HEK293T (cell line): Measurements from ENCODE around the gene HBE1.

Source experiments
- ARNT ChIP-seq: fragments of 450-650 bp; IDR thresholded peaks from 2 replicates; pipeline ENCODE4 v1.6.1; 2017; ENCODE audit warnings: mild to moderate bottlenecking
- FOXA1 ChIP-seq: fragments of 450-650 bp; IDR thresholded peaks from 2 replicates; pipeline ENCODE4 v1.6.1; 2016; ENCODE audit warnings: mild to moderate bottlenecking
- FOXK2 ChIP-seq: fragments of 450-650 bp; IDR thresholded peaks from 2 replicates; pipeline ENCODE4 v1.6.1; 2016; ENCODE audit warnings: mild to moderate bottlenecking
- FOXM1 ChIP-seq: fragments of 450-650 bp; IDR thresholded peaks from 2 replicates; pipeline ENCODE4 v1.6.1; 2017; ENCODE audit warnings: mild to moderate bottlenecking, borderline replicate concordance
- L3MBTL2 ChIP-seq: fragments of 450-650 bp; conservative IDR thresholded peaks from 2 replicates; pipeline ENCODE4 v1.6.1; 2016; ENCODE audit warnings: mild to moderate bottlenecking
- NFRKB ChIP-seq: fragments of 450-650 bp; IDR thresholded peaks from 2 replicates; pipeline ENCODE4 v1.6.1; 2016; ENCODE audit warnings: mild to moderate bottlenecking, moderate library complexity
- SP1 ChIP-seq: fragments of 450-650 bp; IDR thresholded peaks from 2 replicates; pipeline ENCODE4 v1.6.1; 2017
- SUZ12 ChIP-seq: fragments of 450-650 bp; IDR thresholded peaks from 2 replicates; pipeline ENCODE4 v1.6.1; 2016; ENCODE audit warnings: mild to moderate bottlenecking
- TF ChIP-seq, protein P1 (sequence below): fragments of 450-650 bp; IDR thresholded peaks from 2 replicates; pipeline ENCODE4 v1.6.1; 2016

- no peak for TF ChIP-seq FOXK2
- TF ChIP-seq FOXA1 = no peak
- TF ChIP-seq FOXM1 = no peak
- no peak for TF ChIP-seq NFRKB
- TF ChIP-seq L3MBTL2 = no peak
- TF ChIP-seq, protein P1, sequence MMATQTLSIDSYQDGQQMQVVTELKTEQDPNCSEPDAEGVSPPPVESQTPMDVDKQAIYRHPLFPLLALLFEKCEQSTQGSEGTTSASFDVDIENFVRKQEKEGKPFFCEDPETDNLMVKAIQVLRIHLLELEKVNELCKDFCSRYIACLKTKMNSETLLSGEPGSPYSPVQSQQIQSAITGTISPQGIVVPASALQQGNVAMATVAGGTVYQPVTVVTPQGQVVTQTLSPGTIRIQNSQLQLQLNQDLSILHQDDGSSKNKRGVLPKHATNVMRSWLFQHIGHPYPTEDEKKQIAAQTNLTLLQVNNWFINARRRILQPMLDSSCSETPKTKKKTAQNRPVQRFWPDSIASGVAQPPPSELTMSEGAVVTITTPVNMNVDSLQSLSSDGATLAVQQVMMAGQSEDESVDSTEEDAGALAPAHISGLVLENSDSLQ = no peak
- TF ChIP-seq SP1 = no peak
- TF ChIP-seq SUZ12 = no peak
- TF ChIP-seq ARNT = no peak
These were observed 37.7 kb upstream of the HBE1 start for GRCh38 chr11:5307256-5308019.
